Measurements from ENCODE around the gene TRIP13. TPM values are rescaled to one million over a fixed set of nuclear protein-coding genes. Genes with fewer than 3 reads are reported as not detected.

Gene TRIP13
- total RNA-seq, 2 donors from 2014 or later = 0.20 to 0.93 TPM

GRCh38 chr5:953535-954449, 61.1 kb downstream of the TRIP13 start:
- DNase-seq (ENCODE audit: low spot score) = no peak
- Histone ChIP-seq H3K27me3 (no peaks in the 10 kb centered on the region), H3K4me1 (peaks cover 0 to 20% of the 10 kb centered on the region in 2 donors), H3K4me3 (no peak overlapping the region), H3K36me3 (no peaks in the 10 kb centered on the region), H3K9me3 (peaks cover 0 to 16% of the 10 kb centered on the region in 2 donors), H3K27ac (no peak overlapping the region)
- TF ChIP-seq CTCF (IDR thresholded peaks at IDR 0.05) = no peak

GRCh38 chr5:955886-956761, 63.4 kb downstream of the TRIP13 start:
- Histone ChIP-seq H3K9me3 (peaks cover 0 to 4% of the 10 kb centered on the region in 2 donors), H3K36me3 (no peaks in the 10 kb centered on the region), H3K27me3 (no peaks in the 10 kb centered on the region), H3K4me3 (no peak overlapping the region), H3K4me1 (peaks cover 0 to 28% of the 10 kb centered on the region in 2 donors), H3K27ac (no peak overlapping the region)
- no peak for TF ChIP-seq CTCF (IDR thresholded peaks at IDR 0.05)
- no peak for DNase-seq (ENCODE audit: low spot score)

GRCh38 chr5:956941-957747, 64.5 kb downstream of the TRIP13 start:
- Histone ChIP-seq H3K9me3 (no peaks in the 10 kb centered on the region), H3K36me3 (no peaks in the 10 kb centered on the region), H3K4me3 (no peak overlapping the region), H3K4me1 (peaks cover 0 to 30% of the 10 kb centered on the region in 2 donors), H3K27ac (no peak overlapping the region), H3K27me3 (no peaks in the 10 kb centered on the region)
- TF ChIP-seq CTCF (IDR thresholded peaks at IDR 0.05) = no peak
- DNase-seq (ENCODE audit: low spot score) = no peak

GRCh38 chr5:957748-958485, 65.2 kb downstream of the TRIP13 start:
- no peaks in the 10 kb centered on the region for H3K9me3 ChIP-seq
- no peak overlapping the region for H3K27ac ChIP-seq
- peaks cover 0 to 30% of the 10 kb centered on the region in 2 donors for H3K4me1 ChIP-seq
- no peak overlapping the region for H3K4me3 ChIP-seq
- no peaks in the 10 kb centered on the region for H3K36me3 ChIP-seq
- TF ChIP-seq CTCF (IDR thresholded peaks at IDR 0.05) = no peak
- DNase-seq (ENCODE audit: low spot score) = no peak
- no peaks in the 10 kb centered on the region for H3K27me3 ChIP-seq
